Measurements from ENCODE around the gene ANKRD50. TPM values are rescaled to one million over a fixed set of nuclear protein-coding genes. Genes with fewer than 3 reads are reported as not detected.

ANKRD50 gene
- total RNA-seq, 1 experiment from 2014 or later: 14.3 TPM

DNA sequence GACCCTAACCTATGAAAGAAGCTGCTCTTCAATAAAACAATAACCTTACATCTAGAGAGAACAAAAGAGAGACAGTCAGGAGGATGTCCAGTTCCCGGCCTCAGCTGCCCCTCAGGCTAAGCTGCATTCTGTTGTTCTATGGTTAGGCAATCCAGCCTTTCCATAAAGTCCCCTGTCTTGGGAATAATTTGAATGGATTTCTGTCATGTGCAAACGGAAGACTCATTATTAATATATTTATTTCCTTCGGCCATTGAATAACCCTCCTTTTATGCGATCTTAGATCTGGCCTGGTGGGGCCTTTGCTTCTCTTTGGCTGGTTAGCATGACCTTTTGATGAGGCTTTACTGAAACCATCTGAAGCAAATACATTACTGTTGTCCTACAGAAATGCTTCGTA, 80.1 kb downstream of the ANKRD50 start:
- no peaks in the 10 kb centered on the region for H3K4me1 ChIP-seq (ENCODE audit: control insufficient read depth, insufficient read depth, low read length)
- H3K4me3 ChIP-seq (ENCODE audit: low read depth in 2 of 2, low read length in 2 of 2): no peak overlapping the region
- H3K9me3 ChIP-seq (ENCODE audit: control insufficient read depth, insufficient read depth, low read depth, low read length): no peaks in the 10 kb centered on the region
- CTCF ChIA-PET: no interaction called here
- TF ChIP-seq, protein P1, sequence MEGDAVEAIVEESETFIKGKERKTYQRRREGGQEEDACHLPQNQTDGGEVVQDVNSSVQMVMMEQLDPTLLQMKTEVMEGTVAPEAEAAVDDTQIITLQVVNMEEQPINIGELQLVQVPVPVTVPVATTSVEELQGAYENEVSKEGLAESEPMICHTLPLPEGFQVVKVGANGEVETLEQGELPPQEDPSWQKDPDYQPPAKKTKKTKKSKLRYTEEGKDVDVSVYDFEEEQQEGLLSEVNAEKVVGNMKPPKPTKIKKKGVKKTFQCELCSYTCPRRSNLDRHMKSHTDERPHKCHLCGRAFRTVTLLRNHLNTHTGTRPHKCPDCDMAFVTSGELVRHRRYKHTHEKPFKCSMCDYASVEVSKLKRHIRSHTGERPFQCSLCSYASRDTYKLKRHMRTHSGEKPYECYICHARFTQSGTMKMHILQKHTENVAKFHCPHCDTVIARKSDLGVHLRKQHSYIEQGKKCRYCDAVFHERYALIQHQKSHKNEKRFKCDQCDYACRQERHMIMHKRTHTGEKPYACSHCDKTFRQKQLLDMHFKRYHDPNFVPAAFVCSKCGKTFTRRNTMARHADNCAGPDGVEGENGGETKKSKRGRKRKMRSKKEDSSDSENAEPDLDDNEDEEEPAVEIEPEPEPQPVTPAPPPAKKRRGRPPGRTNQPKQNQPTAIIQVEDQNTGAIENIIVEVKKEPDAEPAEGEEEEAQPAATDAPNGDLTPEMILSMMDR (IDR thresholded peaks at IDR 0.05): no peak
- no peak for TF ChIP-seq POLR2AphosphoS5 (IDR thresholded peaks at IDR 0.05; ENCODE audit: low read depth, low read length)
- TF ChIP-seq SIN3A (IDR thresholded peaks at IDR 0.05; ENCODE audit: borderline replicate concordance, insufficient read depth, low read depth, low read length): no peak
- no peak for TF ChIP-seq TCF7L2 (IDR thresholded peaks at IDR 0.05; ENCODE audit: low read depth, low read length)
- TF ChIP-seq, protein P2, sequence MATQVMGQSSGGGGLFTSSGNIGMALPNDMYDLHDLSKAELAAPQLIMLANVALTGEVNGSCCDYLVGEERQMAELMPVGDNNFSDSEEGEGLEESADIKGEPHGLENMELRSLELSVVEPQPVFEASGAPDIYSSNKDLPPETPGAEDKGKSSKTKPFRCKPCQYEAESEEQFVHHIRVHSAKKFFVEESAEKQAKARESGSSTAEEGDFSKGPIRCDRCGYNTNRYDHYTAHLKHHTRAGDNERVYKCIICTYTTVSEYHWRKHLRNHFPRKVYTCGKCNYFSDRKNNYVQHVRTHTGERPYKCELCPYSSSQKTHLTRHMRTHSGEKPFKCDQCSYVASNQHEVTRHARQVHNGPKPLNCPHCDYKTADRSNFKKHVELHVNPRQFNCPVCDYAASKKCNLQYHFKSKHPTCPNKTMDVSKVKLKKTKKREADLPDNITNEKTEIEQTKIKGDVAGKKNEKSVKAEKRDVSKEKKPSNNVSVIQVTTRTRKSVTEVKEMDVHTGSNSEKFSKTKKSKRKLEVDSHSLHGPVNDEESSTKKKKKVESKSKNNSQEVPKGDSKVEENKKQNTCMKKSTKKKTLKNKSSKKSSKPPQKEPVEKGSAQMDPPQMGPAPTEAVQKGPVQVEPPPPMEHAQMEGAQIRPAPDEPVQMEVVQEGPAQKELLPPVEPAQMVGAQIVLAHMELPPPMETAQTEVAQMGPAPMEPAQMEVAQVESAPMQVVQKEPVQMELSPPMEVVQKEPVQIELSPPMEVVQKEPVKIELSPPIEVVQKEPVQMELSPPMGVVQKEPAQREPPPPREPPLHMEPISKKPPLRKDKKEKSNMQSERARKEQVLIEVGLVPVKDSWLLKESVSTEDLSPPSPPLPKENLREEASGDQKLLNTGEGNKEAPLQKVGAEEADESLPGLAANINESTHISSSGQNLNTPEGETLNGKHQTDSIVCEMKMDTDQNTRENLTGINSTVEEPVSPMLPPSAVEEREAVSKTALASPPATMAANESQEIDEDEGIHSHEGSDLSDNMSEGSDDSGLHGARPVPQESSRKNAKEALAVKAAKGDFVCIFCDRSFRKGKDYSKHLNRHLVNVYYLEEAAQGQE (IDR thresholded peaks at IDR 0.05; ENCODE audit: insufficient read depth in 1 of 2, low read depth in 2 of 2, low read length in 1 of 2): no peak
- in situ Hi-C loops (cut with HindIII; ENCODE audit: low pct_unique_long_range_greater_than_20kb, low sequenced_read_pairs) (no loop called here), intact Hi-C loops (cut with micrococcal nuclease; ENCODE audit: unreplicated experiment) (no loop called here)
- H3K36me3 ChIP-seq (ENCODE audit: control insufficient read depth, insufficient read depth, low read length): no peaks in the 10 kb centered on the region
- BruUV-seq (replicated peaks): no TSS peak
- DNase-seq (ENCODE audit: low read depth, low spot score) (no peak), ATAC-seq (no peak)
- no peaks in the 10 kb centered on the region for H3K27me3 ChIP-seq (ENCODE audit: control insufficient read depth, insufficient read depth, low read length)
- H3K27ac ChIP-seq (ENCODE audit: low read length): no peak overlapping the region
- POLR2A ChIA-PET: no interaction called here

DNA sequence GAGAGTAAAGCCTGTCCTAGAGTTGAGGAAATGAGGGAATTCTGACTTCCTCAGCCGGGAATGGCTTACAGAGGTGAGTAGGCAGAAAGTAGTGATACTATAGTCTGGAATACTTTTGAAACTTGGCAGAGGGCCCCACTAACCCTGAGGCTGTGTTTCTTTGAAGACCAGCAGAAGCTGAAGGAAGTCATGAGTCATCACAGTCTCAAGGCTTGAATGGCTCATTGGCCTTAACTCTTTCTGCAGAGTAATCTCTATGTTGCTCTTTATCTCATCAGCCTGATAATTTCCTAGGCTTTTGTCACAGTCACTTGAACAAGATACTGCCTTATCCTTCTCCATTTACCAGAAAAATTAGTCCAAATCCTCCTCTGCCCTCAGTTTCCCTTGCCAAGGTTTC, 80.8 kb downstream of the ANKRD50 start:
- ATAC-seq (peak; percentile 82), DNase-seq (ENCODE audit: low read depth, low spot score) (peak; percentile 36)
- TF ChIP-seq POLR2AphosphoS5 (IDR thresholded peaks at IDR 0.05; ENCODE audit: low read depth, low read length) (no peak), SIN3A (IDR thresholded peaks at IDR 0.05; ENCODE audit: borderline replicate concordance, insufficient read depth, low read depth, low read length) (no peak), TCF7L2 (IDR thresholded peaks at IDR 0.05; ENCODE audit: low read depth, low read length) (no peak)
- TF ChIP-seq, protein P1 (IDR thresholded peaks at IDR 0.05): no peak
- TF ChIP-seq, protein P2 (IDR thresholded peaks at IDR 0.05; ENCODE audit: insufficient read depth in 1 of 2, low read depth in 2 of 2, low read length in 1 of 2): no peak
- in situ Hi-C loops (cut with HindIII; ENCODE audit: low pct_unique_long_range_greater_than_20kb, low sequenced_read_pairs): no loop called here
- Histone ChIP-seq H3K4me3 (ENCODE audit: low read depth in 2 of 2, low read length in 2 of 2) (no peak overlapping the region), H3K36me3 (ENCODE audit: control insufficient read depth, insufficient read depth, low read length) (no peaks in the 10 kb centered on the region), H3K27me3 (ENCODE audit: control insufficient read depth, insufficient read depth, low read length) (no peaks in the 10 kb centered on the region), H3K27ac (ENCODE audit: low read length) (no peak overlapping the region), H3K4me1 (ENCODE audit: control insufficient read depth, insufficient read depth, low read length) (no peaks in the 10 kb centered on the region), H3K9me3 (ENCODE audit: control insufficient read depth, insufficient read depth, low read depth, low read length) (no peaks in the 10 kb centered on the region)
- BruUV-seq (replicated peaks): no TSS peak
- POLR2A ChIA-PET: no interaction called here
- CTCF ChIA-PET: no interaction called here
- intact Hi-C loops (cut with micrococcal nuclease; ENCODE audit: unreplicated experiment): no loop called here

Data from Panc1 (cell line).